HepG2 (cell line): ENCODE results near the gene API5. TPM values are rescaled to one million over a fixed set of nuclear protein-coding genes. Genes with fewer than 3 reads are reported as not detected.

Experiments
- ATAC-seq: fragments of 200-7000 bp; cut with Tn5 transposase; 3 replicates; pipeline ENCODE4 v1.9.1; 2020; ENCODE audit warnings: mild to moderate bottlenecking, moderate library complexity
- BruUV-seq: library from RNA; stranded (reverse); fragments of 400-500 nt; replicated peaks from 2 replicates; lab custom pipeline; 2021; lab: Mats Ljungman, UMichigan
- CTCF ChIA-PET: fragments of 300-600 bp; formaldehyde crosslinking; extraction: SDS; loops from one replicate; lab custom pipeline; 2021; ENCODE audit warnings: low total read pairs, inconsistent platforms, low intra/inter-chr PET ratio; lab: Yijun Ruan, JAX
- POLR2A ChIA-PET: fragments of 350-600 bp; sonication (Branson Sonifier 250); formaldehyde crosslinking; loops from one replicate; lab custom pipeline; 2020; ENCODE audit warnings: antibody characterized with exemption, inconsistent platforms; lab: Yijun Ruan, JAX
- DNase-seq: peaks from one replicate; pipeline ENCODE4 v3.0.0-alpha.2; 2015; ENCODE audit warnings: low spot score
- FAIRE-seq: peaks from 3 replicates; lab custom pipeline; 2011; peaks lifted over from hg19 to GRCh38; lab: Jason Lieb, UNC
- H2AFZ ChIP-seq: one replicate; pipeline ENCODE4 v1.6.1; 2011; ENCODE audit warnings: low read length, inconsistent platforms
- H3K27ac ChIP-seq: fragments of 300-600 bp; 3 replicates; pipeline ENCODE4 v1.8.0; 2011; ENCODE audit warnings: mixed run types, mild to moderate bottlenecking, mixed read lengths, low read length, inconsistent platforms; ENCODE audit not compliant: insufficient read depth; ENCODE audit errors: extremely low read length
- H3K27me3 ChIP-seq, 2 experiments: fragments of 200-600 bp in 1 of 2; 2 replicates in 1 of 2; 3 replicates in 1 of 2; pipeline versions ENCODE4 v1.6.0 to v1.8.0; 2011; ENCODE audit warnings: low read length in 2 of 2, mild to moderate bottlenecking in 2 of 2, moderate library complexity in 2 of 2, inconsistent platforms in 1 of 2; ENCODE audit not compliant: insufficient read depth in 2 of 2, control insufficient read depth in 1 of 2
- H3K36me3 ChIP-seq, 2 experiments: fragments of 200-600 bp in 1 of 2; replicated peaks in 1 of 2; 2 replicates in 1 of 2; 3 replicates in 1 of 2; pipeline versions ENCODE4 v1.5.1 to v1.8.0; 2011; ENCODE audit warnings: low read length in 2 of 2, inconsistent platforms in 1 of 2; ENCODE audit not compliant: insufficient read depth in 2 of 2, control insufficient read depth in 1 of 2
- H3K4me1 ChIP-seq: 2 replicates; pipeline ENCODE4 v1.5.1; 2012; ENCODE audit warnings: low read length, inconsistent platforms; ENCODE audit not compliant: insufficient read depth
- H3K4me2 ChIP-seq: 2 replicates; pipeline ENCODE4 v1.6.0; 2011; ENCODE audit warnings: low read depth, low read length, inconsistent platforms
- H3K4me3 ChIP-seq, 3 experiments: fragments of 200-600 bp in 1 of 3; sonication (generic), shearing (Covaris generic) in 1 of 3; replicated peaks in 1 of 3; 2 replicates each; pipeline ENCODE4 v1.5.1; 2011 to 2016; ENCODE audit warnings: low read length in 3 of 3, inconsistent platforms in 2 of 3, low read depth in 2 of 3, mild to moderate bottlenecking in 2 of 3, control low read depth in 1 of 3, mixed read lengths in 1 of 3; ENCODE audit not compliant: insufficient read depth in 1 of 3
- H3K79me2 ChIP-seq: one replicate; pipeline ENCODE4 v1.6.1; 2011; ENCODE audit warnings: low read length, inconsistent platforms; ENCODE audit not compliant: insufficient read depth
- H3K9ac ChIP-seq: 2 replicates; pipeline ENCODE4 v1.6.0; 2011; ENCODE audit warnings: mild to moderate bottlenecking, low read depth, low read length, inconsistent platforms; ENCODE audit not compliant: insufficient read depth
- H3K9me3 ChIP-seq: 2 replicates; pipeline ENCODE4 v1.5.1; 2012; ENCODE audit warnings: mild to moderate bottlenecking, low read length
- H4K20me1 ChIP-seq: 2 replicates; pipeline ENCODE4 v1.6.0; 2011; ENCODE audit warnings: inconsistent platforms, mild to moderate bottlenecking, low read length, moderate library complexity; ENCODE audit not compliant: insufficient read depth
- CEBPZ ChIP-seq: IDR thresholded peaks from 2 replicates; pipeline ENCODE4 v1.6.1; 2012; ENCODE audit warnings: low read length, improper control_type of control experiment
- ETS1 ChIP-seq: sonication (generic); formaldehyde crosslinking; IDR thresholded peaks from 2 replicates; pipeline ENCODE4 v1.4.0; 2020; ENCODE audit warnings: missing genetic modification reagents
- HOMEZ ChIP-seq: IDR thresholded peaks from 2 replicates; pipeline ENCODE4 v1.6.1; 2016; ENCODE audit warnings: low read depth
- KMT2A ChIP-seq: sonication (generic); formaldehyde crosslinking; IDR thresholded peaks from 2 replicates; pipeline ENCODE4 v1.4.0; 2020; ENCODE audit warnings: missing genetic modification reagents
- MYC ChIP-seq: sonication (generic); formaldehyde crosslinking; IDR thresholded peaks from 2 replicates; pipeline ENCODE4 v1.9.0; 2021; ENCODE audit warnings: missing genetic modification reagents, borderline replicate concordance
- REPIN1 ChIP-seq: sonication (generic); formaldehyde crosslinking; IDR thresholded peaks from 2 replicates; pipeline ENCODE4 v1.8.0; 2022; ENCODE audit warnings: missing genetic modification reagents, low read depth, mild to moderate bottlenecking, borderline replicate concordance
- SMC3 ChIP-seq: IDR thresholded peaks from 2 replicates; pipeline ENCODE4 v1.6.1; 2011; ENCODE audit warnings: low read length, improper control_type of control experiment
- SP5 ChIP-seq: IDR thresholded peaks from 2 replicates; pipeline ENCODE4 v1.6.1; 2016; ENCODE audit warnings: low read depth, borderline replicate concordance
- TMF1 ChIP-seq: sonication (generic); formaldehyde crosslinking; IDR thresholded peaks from 2 replicates; pipeline ENCODE4 v1.8.1; 2022; ENCODE audit warnings: low read depth, missing genetic modification reagents
- ZBTB7A ChIP-seq: sonication (generic); formaldehyde crosslinking; IDR thresholded peaks from 2 replicates; pipeline ENCODE4 v1.8.0; 2022; ENCODE audit warnings: mild to moderate bottlenecking, missing genetic modification reagents
- ZFP37 ChIP-seq: sonication (generic); formaldehyde crosslinking; IDR thresholded peaks from 2 replicates; pipeline ENCODE4 v1.4.0; 2020; ENCODE audit warnings: missing genetic modification reagents, borderline replicate concordance
- ZNF34 ChIP-seq: sonication (generic); formaldehyde crosslinking; IDR thresholded peaks from 2 replicates; pipeline ENCODE4 v1.4.0; 2020; ENCODE audit warnings: mild to moderate bottlenecking, missing genetic modification reagents, borderline replicate concordance
- ZNF644 ChIP-seq: IDR thresholded peaks from 2 replicates; pipeline ENCODE4 v1.6.1; 2016; ENCODE audit warnings: low read depth
- WGBS: methylation state at CpG from one replicate; pipeline ENCODE4 v1.1.6; 2017; ENCODE audit warnings: low lambda C conversion rate; 5-methylcytosine and 5-hydroxymethylcytosine counted together
- in situ Hi-C: cut with HindIII; loops from 2 replicates; pipeline ENCODE4 v1.10.0; 2017; ENCODE audit warnings: low pct_unique_long_range_greater_than_20kb; ENCODE audit not compliant: extremely low pct_ligation_motif_present
- intact Hi-C: fragments of 100-400 bp; cut with micrococcal nuclease; formaldehyde crosslinking; loops from one replicate; pipeline ENCODE4 v1.10.0; 2022; ENCODE audit not compliant: unreplicated experiment
- polyA plus RNA-seq, 8 experiments: library from polyadenylated mRNA; depleted of rRNA in 3 of 8; stranded (reverse) in 7 of 8; unstranded in 1 of 8; fragments of >200 nt; fragmentation: Illumina TruSeq in 4 of 8; extraction: Trizol in 4 of 8; gene quantifications; 2 replicates each; pipeline versions ENCODE4 v1.2.1 to v1.2.3, GENCODE V29; 2011 to 2016; ENCODE audit warnings: low read depth in 4 of 8, missing spikeins in 1 of 8, mixed read lengths in 1 of 8; ENCODE audit not compliant: insufficient read depth in 1 of 8
- total RNA-seq, 5 experiments: library from RNA; depleted of rRNA; stranded (reverse); fragments of >200 nt; fragmentation: Illumina TruSeq; extraction: Trizol; gene quantifications; 2 replicates each; pipeline ENCODE4 v1.2.3, GENCODE V29; 2016; ENCODE audit warnings: low read depth in 1 of 5

API5 gene
- total and polyA plus RNA-seq, 2 of the 13 experiments (the other 11 are each of a cell fraction or from before 2014, with no cell fraction given): 21.6 to 59.0 TPM

- ATAC-seq: no peak
- no peak for TF ChIP-seq ETS1 (CRISPR knock-in tag)
- no peak for TF ChIP-seq TMF1 (CRISPR knock-in tag)
- TF ChIP-seq ZFP37 (CRISPR knock-in tag): no peak
- no peak for TF ChIP-seq MYC (CRISPR knock-in tag)
- no peak for TF ChIP-seq REPIN1 (CRISPR knock-in tag)
- no peak for TF ChIP-seq SP5
- no peak for TF ChIP-seq ZBTB7A (CRISPR knock-in tag)
- ChIA-PET POLR2A (interaction anchor here (1.0 kb wide), 1 partner anchor 17 kb away, joined by 3 read pairs; the partner anchor contains the start of gene TTC17), CTCF (no interaction called here)
- Histone ChIP-seq H3K4me1 (no peaks in the 10 kb centered on the region), H3K4me2 (no peak overlapping the region), H3K27me3 (no peaks in the 10 kb centered on the region), H2AFZ (no peak overlapping the region), H4K20me1 (no peaks in the 10 kb centered on the region), H3K79me2 (peaks cover 28% of the 10 kb centered on the region), H3K36me3 (peaks cover 5 to 19% of the 10 kb centered on the region in 2 experiments), H3K4me3 (no peak overlapping the region), H3K9me3 (no peaks in the 10 kb centered on the region), H3K27ac (no peak overlapping the region), H3K9ac (no peak overlapping the region)
- DNase-seq: no peak
- no TSS peak for BruUV-seq
- 96% methylated on average over 2 of the region's 2 CpGs for WGBS
- in situ Hi-C loops (no loop called here), intact Hi-C loops (no loop called here)
- no peak for FAIRE-seq
Measured at GRCh38 chr11:43376065-43376464, 64.3 kb downstream of the API5 start.

- H3K79me2 ChIP-seq: peaks cover 23% of the 10 kb centered on the region
- H3K36me3 ChIP-seq: peaks cover 2 to 16% of the 10 kb centered on the region in 2 experiments; a peak in 4 of 5 replicates
- ChIA-PET POLR2A (interaction anchor here (1.0 kb wide), 1 partner anchor 18 kb away, joined by 3 read pairs; the partner anchor contains the start of gene TTC17), CTCF (no interaction called here)
- no peak overlapping the region for H3K9ac ChIP-seq
- BruUV-seq: no TSS peak
- FAIRE-seq (no peak), DNase-seq (peak; percentile 25), ATAC-seq (no peak)
- no peaks in the 10 kb centered on the region for H4K20me1 ChIP-seq
- H3K4me3 ChIP-seq: no peak overlapping the region
- H3K27ac ChIP-seq: no peak overlapping the region
- in situ Hi-C loops: no loop called here
- no peaks in the 10 kb centered on the region for H3K9me3 ChIP-seq
- no peaks in the 10 kb centered on the region for H3K27me3 ChIP-seq
- no peak overlapping the region for H2AFZ ChIP-seq
- intact Hi-C loops: no loop called here
- no peak overlapping the region for H3K4me2 ChIP-seq
- WGBS: 92% methylated on average over 2 of the region's 2 CpGs
- H3K4me1 ChIP-seq: no peaks in the 10 kb centered on the region
- TF ChIP-seq SMC3 (no peak), HOMEZ (CRISPR knock-in tag) (no peak), CEBPZ (no peak), KMT2A (CRISPR knock-in tag) (no peak), ZNF644 (CRISPR knock-in tag) (no peak), ZNF34 (CRISPR knock-in tag) (no peak)
- TF ChIP-seq, all 625 proteins: peak for 0
Measured at GRCh38 chr11:43376594-43376993, 64.8 kb downstream of the API5 start.
